PC-9 (cell line): ENCODE data around the gene EPN1. TPM values are rescaled to one million over a fixed set of nuclear protein-coding genes. Genes with fewer than 3 reads are reported as not detected.

ENCODE experiments used
- BruUV-seq: library from RNA; stranded (reverse); fragments of 400-500 nt; replicated peaks from 2 replicates; lab custom pipeline; 2021; lab: Mats Ljungman, UMichigan
- CTCF ChIA-PET: fragments of 300-600 bp; sonication (Branson Sonifier 250); formaldehyde crosslinking; loops from one replicate; lab custom pipeline; 2022; ENCODE audit warnings: antibody characterized with exemption; lab: Charles Lee
- POLR2A ChIA-PET: fragments of 300-600 bp; sonication (Branson Sonifier 250); formaldehyde crosslinking; loops from one replicate; lab custom pipeline; 2022; ENCODE audit warnings: antibody characterized with exemption; ENCODE audit not compliant: unreplicated experiment; lab: Charles Lee
- DNase-seq, 2 experiments: peaks; one replicate each; pipeline versions ENCODE4 v3.0.0 to v3.0.0-alpha.2; 2015 to 2022; ENCODE audit warnings: mixed read lengths in 1 of 2
- H2AFZ ChIP-seq: fragments of 200-600 bp; sonication (generic); 2 replicates; pipeline ENCODE4 v1.8.1; 2017; ENCODE audit warnings: antibody characterized with exemption
- H3F3A ChIP-seq: fragments of 200-600 bp; sonication (generic); 2 replicates; pipeline ENCODE4 v1.8.1; 2017; ENCODE audit warnings: antibody characterized with exemption, mild to moderate bottlenecking, low read depth; ENCODE audit not compliant: insufficient read depth
- H3K27ac ChIP-seq: fragments of 200-600 bp; sonication (generic); 2 replicates; pipeline ENCODE4 v1.6.1; 2016; ENCODE audit warnings: mixed run types
- H3K27me3 ChIP-seq: fragments of 200-600 bp; sonication (generic); 2 replicates; pipeline ENCODE4 v1.6.1; 2016; ENCODE audit warnings: low read depth, mixed run types; ENCODE audit not compliant: insufficient read depth
- H3K36me3 ChIP-seq: fragments of 200-600 bp; sonication (generic); 2 replicates; pipeline ENCODE4 v1.6.1; 2016; ENCODE audit warnings: low read depth, mixed run types
- H3K4me1 ChIP-seq: fragments of 200-600 bp; sonication (generic); replicated peaks from 2 replicates; pipeline ENCODE4 v1.6.1; 2016; ENCODE audit warnings: mixed run types; ENCODE audit not compliant: insufficient read depth
- H3K4me2 ChIP-seq: fragments of 200-600 bp; sonication (generic); 2 replicates; pipeline ENCODE4 v1.6.1; 2017; ENCODE audit warnings: mixed run types
- H3K4me3 ChIP-seq: fragments of 200-600 bp; sonication (generic); 2 replicates; pipeline ENCODE4 v1.6.1; 2016; ENCODE audit warnings: mixed run types
- H3K79me2 ChIP-seq: fragments of 200-600 bp; sonication (generic); 2 replicates; pipeline ENCODE4 v1.6.1; 2017; ENCODE audit warnings: low read depth, mixed run types
- H3K9me2 ChIP-seq: fragments of 200-600 bp; sonication (generic); 2 replicates; pipeline ENCODE4 v1.8.1; 2017; ENCODE audit warnings: mild to moderate bottlenecking; ENCODE audit not compliant: insufficient read depth
- H3K9me3 ChIP-seq: fragments of 200-600 bp; sonication (generic); 2 replicates; pipeline ENCODE4 v1.8.1; 2016; ENCODE audit warnings: low read depth; ENCODE audit not compliant: insufficient read depth
- H4K20me1 ChIP-seq: fragments of 200-600 bp; sonication (generic); 2 replicates; pipeline ENCODE4 v1.8.1; 2017; ENCODE audit not compliant: insufficient read depth
- EZH2 ChIP-seq: fragments of 200-600 bp; sonication (generic); IDR thresholded peaks from 2 replicates; pipeline ENCODE4 v1.8.0; 2017; ENCODE audit warnings: antibody characterized with exemption, low read depth
- intact Hi-C: fragments of 100-400 bp; cut with micrococcal nuclease; formaldehyde crosslinking; loops from one replicate; pipeline ENCODE4 v1.10.0; 2022; ENCODE audit not compliant: unreplicated experiment
- total RNA-seq: library from RNA; stranded (reverse); gene quantifications from 2 replicates; pipeline ENCODE4 v1.2.3, GENCODE V29; 2021
- TF ChIP-seq, protein P1 (sequence below): fragments of 200-600 bp; sonication (generic); conservative IDR thresholded peaks from 2 replicates; pipeline ENCODE4 v1.6.1; 2017; ENCODE audit warnings: mixed run types, antibody characterized with exemption, mild to moderate bottlenecking, moderate library complexity

Gene EPN1
- total RNA-seq, 1 experiment from 2014 or later: 232 TPM

DNA sequence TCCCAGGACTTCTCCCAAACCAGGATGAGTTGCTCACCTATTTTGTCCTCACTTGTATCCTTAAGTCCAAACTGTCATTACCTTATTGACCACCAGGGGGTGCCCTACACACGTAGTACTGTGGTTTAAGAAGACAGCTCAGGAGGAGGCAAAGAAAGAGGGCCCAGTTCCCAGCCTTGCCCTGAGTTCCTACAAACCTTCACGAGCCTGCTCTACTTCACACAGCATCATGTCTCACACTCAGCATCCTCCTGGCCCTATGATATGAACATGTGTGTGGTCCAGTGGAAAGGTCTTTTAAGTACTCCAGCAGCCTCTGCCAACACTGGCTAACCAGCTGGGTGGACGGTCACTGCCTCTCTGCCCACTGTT, 42.6 kb upstream of the EPN1 start:
- Histone ChIP-seq H3K9me2 (no peaks in the 10 kb centered on the region), H3K9me3 (no peaks in the 10 kb centered on the region), H3K27me3 (no peaks in the 10 kb centered on the region), H3F3A (peaks cover 21% of the 10 kb centered on the region), H4K20me1 (no peaks in the 10 kb centered on the region), H2AFZ (no peak overlapping the region), H3K27ac (no peak overlapping the region), H3K36me3 (no peaks in the 10 kb centered on the region), H3K4me3 (no peak overlapping the region), H3K4me1 (peaks cover 12% of the 10 kb centered on the region), H3K4me2 (0 out of 2 replicates have a peak overlapping the region, but pooled peaks have one; percentile 63), H3K79me2 (peaks cover 27% of the 10 kb centered on the region)
- ChIA-PET POLR2A (interaction anchor here (0.5 to 0.7 kb wide), 4 partner anchors 33 to 1495 kb away, joined by 3 to 7 read pairs (median 5); partner anchors contain the start of genes CNOT3 and FIZ1), CTCF (interaction anchor here (0.7 to 2.1 kb wide), 6 partner anchors 43 to 701 kb away, joined by 3 to 10 read pairs (median 4); no protein-coding TSS in a partner anchor)
- intact Hi-C loops: loop anchor here (2.0 to 10.0 kb wide), 7 partner anchors 442 to 1462 kb away; no protein-coding TSS in a partner anchor
- DNase-seq: peak; percentile 84 to 89
- no TSS peak for BruUV-seq
- TF ChIP-seq EZH2: no peak
- TF ChIP-seq, protein P1, sequence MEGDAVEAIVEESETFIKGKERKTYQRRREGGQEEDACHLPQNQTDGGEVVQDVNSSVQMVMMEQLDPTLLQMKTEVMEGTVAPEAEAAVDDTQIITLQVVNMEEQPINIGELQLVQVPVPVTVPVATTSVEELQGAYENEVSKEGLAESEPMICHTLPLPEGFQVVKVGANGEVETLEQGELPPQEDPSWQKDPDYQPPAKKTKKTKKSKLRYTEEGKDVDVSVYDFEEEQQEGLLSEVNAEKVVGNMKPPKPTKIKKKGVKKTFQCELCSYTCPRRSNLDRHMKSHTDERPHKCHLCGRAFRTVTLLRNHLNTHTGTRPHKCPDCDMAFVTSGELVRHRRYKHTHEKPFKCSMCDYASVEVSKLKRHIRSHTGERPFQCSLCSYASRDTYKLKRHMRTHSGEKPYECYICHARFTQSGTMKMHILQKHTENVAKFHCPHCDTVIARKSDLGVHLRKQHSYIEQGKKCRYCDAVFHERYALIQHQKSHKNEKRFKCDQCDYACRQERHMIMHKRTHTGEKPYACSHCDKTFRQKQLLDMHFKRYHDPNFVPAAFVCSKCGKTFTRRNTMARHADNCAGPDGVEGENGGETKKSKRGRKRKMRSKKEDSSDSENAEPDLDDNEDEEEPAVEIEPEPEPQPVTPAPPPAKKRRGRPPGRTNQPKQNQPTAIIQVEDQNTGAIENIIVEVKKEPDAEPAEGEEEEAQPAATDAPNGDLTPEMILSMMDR: peak; percentile 96

DNA sequence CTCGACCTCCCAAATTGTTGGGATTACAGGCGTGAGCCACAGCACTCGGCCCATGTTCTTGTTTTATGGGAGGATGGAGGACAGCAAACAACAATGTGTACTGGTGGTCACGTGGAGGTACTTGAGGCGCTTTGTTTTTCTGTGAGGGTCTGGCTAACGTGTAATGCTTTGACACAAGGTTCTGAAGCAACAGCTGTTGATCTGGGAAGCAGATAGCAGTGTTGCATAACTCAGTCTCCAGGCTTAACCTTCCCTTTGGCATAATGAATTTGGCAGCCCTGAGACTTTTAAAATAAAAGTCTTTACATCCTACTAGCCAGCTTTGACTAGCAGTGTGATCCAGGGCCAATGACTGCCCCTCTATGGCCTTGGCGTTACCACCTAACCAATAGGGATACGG, 41.2 kb upstream of the EPN1 start:
- intact Hi-C loops: loop anchor here (2.0 to 10.0 kb wide), 8 partner anchors 21 to 1461 kb away; partner anchors contain the start of gene U2AF2
- no peaks in the 10 kb centered on the region for H3K27me3 ChIP-seq
- H3K4me2 ChIP-seq: peak overlapping the region; percentile 92
- no peaks in the 10 kb centered on the region for H3K9me3 ChIP-seq
- peaks cover 34% of the 10 kb centered on the region for H3K79me2 ChIP-seq
- DNase-seq: no peak
- TF ChIP-seq, protein P1: no peak
- TF ChIP-seq EZH2: no peak
- no TSS peak for BruUV-seq
- H3K36me3 ChIP-seq: peaks cover 3% of the 10 kb centered on the region; the same call in 1 of the 2 replicates
- H3F3A ChIP-seq: peaks cover 28% of the 10 kb centered on the region; the same call in 1 of the 2 replicates
- peaks cover 12% of the 10 kb centered on the region for H3K4me1 ChIP-seq
- H2AFZ ChIP-seq: peak overlapping the region; percentile 92; the same call in 1 of the 2 replicates
- CTCF ChIA-PET: interaction anchor here (0.6 to 1.2 kb wide), 2 partner anchors 16 to 700 kb away, joined by 3 read pairs; no protein-coding TSS in a partner anchor
- H3K4me3 ChIP-seq: peak overlapping the region; percentile 89; the same call in 1 of the 2 replicates
- POLR2A ChIA-PET: interaction anchor here (0.6 kb wide), 1 partner anchor 20 kb away, joined by 3 read pairs; no protein-coding TSS in a partner anchor
- H3K9me2 ChIP-seq: no peaks in the 10 kb centered on the region
- H4K20me1 ChIP-seq: no peaks in the 10 kb centered on the region
- H3K27ac ChIP-seq: no peak overlapping the region

DNA sequence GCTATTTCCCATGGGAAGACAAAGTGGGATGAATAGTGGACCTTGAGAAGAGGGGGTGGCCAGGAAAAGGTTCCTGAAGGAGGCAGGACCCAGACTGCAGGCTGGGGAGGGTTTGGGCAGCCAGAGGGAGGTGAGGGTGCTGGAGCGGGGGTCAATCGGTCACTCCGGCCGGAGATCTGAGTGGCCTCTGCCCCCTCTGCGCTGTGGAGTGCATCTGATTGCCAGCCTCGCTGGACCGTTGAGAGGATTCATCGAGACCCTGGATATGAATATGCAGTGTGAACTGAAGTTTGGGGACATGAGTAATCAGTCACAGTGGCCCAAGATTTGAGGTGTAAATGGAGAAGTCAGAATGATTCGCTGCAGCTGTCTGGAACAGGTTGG, 39.7 kb upstream of the EPN1 start:
- TSS peak; percentile 51 for BruUV-seq
- Histone ChIP-seq H3K79me2 (peaks cover 34% of the 10 kb centered on the region), H3K4me2 (peak overlapping the region; percentile 92), H3F3A (peaks cover 42% of the 10 kb centered on the region; the same call in 1 of the 2 replicates), H2AFZ (peak overlapping the region; percentile 92), H3K4me1 (peaks cover 12% of the 10 kb centered on the region), H3K27me3 (no peaks in the 10 kb centered on the region), H3K9me2 (no peaks in the 10 kb centered on the region), H3K36me3 (peaks cover 3% of the 10 kb centered on the region; the same call in 1 of the 2 replicates), H3K9me3 (no peaks in the 10 kb centered on the region), H3K4me3 (peak overlapping the region; percentile 89), H3K27ac (peak overlapping the region; percentile 57), H4K20me1 (peaks cover 3% of the 10 kb centered on the region; the same call in 1 of the 2 replicates)
- intact Hi-C loops: loop anchor here (2.0 to 10.0 kb wide), 5 partner anchors 19 to 1459 kb away; partner anchors contain the start of gene U2AF2
- ChIA-PET POLR2A (interaction anchor here (1.0 kb wide), 1 partner anchor 698 kb away, joined by 4 read pairs; no protein-coding TSS in a partner anchor), CTCF (no interaction called here)
- DNase-seq: no peak
- TF ChIP-seq EZH2: no peak
- TF ChIP-seq, protein P1: no peak
